B cell (primary cell): ENCODE data around the gene HTR6.

Experiments
- EZH2 ChIP-seq: IDR thresholded peaks from 2 replicates; pipeline ENCODE4 v1.6.1; 2012; ENCODE audit warnings: borderline replicate concordance, low read depth, mild to moderate bottlenecking, moderate library complexity, low read length; ENCODE audit not compliant: insufficient read depth, poor library complexity, severe bottlenecking
- TF ChIP-seq, protein P1 (sequence below): fragments of 200-600 bp; IDR thresholded peaks from one replicate; pipeline ENCODE4 v1.8.0; 2022; ENCODE audit warnings: antibody characterized with exemption, mild to moderate bottlenecking

DNA sequence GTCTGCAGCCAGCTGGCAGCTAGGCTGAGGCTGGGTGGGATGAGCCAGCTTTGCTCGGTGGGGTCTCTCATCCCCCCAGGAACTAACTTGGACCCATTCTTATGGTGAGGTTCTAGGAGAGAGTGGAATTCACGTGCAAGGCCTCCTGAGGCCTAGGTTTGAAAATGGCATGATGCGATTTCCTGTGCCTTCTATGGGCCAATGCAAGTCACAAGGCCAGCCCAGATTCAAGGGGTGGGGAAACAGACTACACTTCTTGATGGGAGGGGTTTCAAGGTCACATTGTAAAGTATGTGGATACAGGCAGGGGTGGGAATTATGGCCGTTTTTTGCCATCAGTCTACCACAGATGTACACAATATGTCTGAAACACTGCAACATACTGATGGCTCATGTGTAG lies 48.3 kb downstream of the HTR6 start:
- TF ChIP-seq, protein P1, sequence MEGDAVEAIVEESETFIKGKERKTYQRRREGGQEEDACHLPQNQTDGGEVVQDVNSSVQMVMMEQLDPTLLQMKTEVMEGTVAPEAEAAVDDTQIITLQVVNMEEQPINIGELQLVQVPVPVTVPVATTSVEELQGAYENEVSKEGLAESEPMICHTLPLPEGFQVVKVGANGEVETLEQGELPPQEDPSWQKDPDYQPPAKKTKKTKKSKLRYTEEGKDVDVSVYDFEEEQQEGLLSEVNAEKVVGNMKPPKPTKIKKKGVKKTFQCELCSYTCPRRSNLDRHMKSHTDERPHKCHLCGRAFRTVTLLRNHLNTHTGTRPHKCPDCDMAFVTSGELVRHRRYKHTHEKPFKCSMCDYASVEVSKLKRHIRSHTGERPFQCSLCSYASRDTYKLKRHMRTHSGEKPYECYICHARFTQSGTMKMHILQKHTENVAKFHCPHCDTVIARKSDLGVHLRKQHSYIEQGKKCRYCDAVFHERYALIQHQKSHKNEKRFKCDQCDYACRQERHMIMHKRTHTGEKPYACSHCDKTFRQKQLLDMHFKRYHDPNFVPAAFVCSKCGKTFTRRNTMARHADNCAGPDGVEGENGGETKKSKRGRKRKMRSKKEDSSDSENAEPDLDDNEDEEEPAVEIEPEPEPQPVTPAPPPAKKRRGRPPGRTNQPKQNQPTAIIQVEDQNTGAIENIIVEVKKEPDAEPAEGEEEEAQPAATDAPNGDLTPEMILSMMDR, result no peak
- no peak for TF ChIP-seq EZH2
